Parathyroid adenoma (tissue), 2 donors: ENCODE data around the gene WBP11.

Experiments used
- H2AFZ ChIP-seq: fragments of 300-600 bp; sonication (generic); one replicate; pipeline ENCODE4 v1.7.0; 2017; ENCODE audit warnings: antibody characterized with exemption, mild to moderate bottlenecking
- H3K27ac ChIP-seq: fragments of 300-600 bp; sonication (generic); one replicate; pipeline ENCODE4 v1.7.0; 2017
- H3K27me3 ChIP-seq: fragments of 300-600 bp; sonication (generic); one replicate; pipeline ENCODE4 v1.7.0; 2017; ENCODE audit warnings: low read length; ENCODE audit not compliant: control insufficient read depth, insufficient read depth
- H3K36me3 ChIP-seq: fragments of 300-600 bp; sonication (generic); one replicate; pipeline ENCODE4 v1.7.0; 2017; ENCODE audit warnings: low read length; ENCODE audit not compliant: control insufficient read depth, insufficient read depth
- H3K4me1 ChIP-seq: fragments of 300-600 bp; sonication (generic); one replicate; pipeline ENCODE4 v1.7.0; 2017; ENCODE audit warnings: control low read depth
- H3K4me2 ChIP-seq: fragments of 300-600 bp; sonication (generic); one replicate; pipeline ENCODE4 v1.7.0; 2017; ENCODE audit warnings: low read length
- H3K4me3 ChIP-seq: fragments of 300-600 bp; sonication (generic); one replicate; pipeline ENCODE4 v1.7.0; 2017; ENCODE audit warnings: low read depth, low read length
- H3K79me2 ChIP-seq: fragments of 300-600 bp; sonication (generic); one replicate; pipeline ENCODE4 v1.7.0; 2017; ENCODE audit warnings: control low read depth
- H3K9ac ChIP-seq: fragments of 300-600 bp; sonication (generic); one replicate; pipeline ENCODE4 v1.7.0; 2017; ENCODE audit warnings: mild to moderate bottlenecking
- H3K9me3 ChIP-seq: fragments of 300-600 bp; sonication (generic); one replicate; pipeline ENCODE4 v1.7.0; 2017; ENCODE audit warnings: low read length; ENCODE audit not compliant: control insufficient read depth
- CTCF ChIP-seq: fragments of 300-600 bp; sonication (generic); IDR thresholded peaks from one replicate; pipeline ENCODE4 v1.7.0; 2017; ENCODE audit warnings: antibody characterized with exemption, mild to moderate bottlenecking
- donor health status: primary hyperparathyroidism.

Gene WBP11

GRCh38 chr12:14810953-14811483 is 7.7 kb upstream of the WBP11 start:
- Histone ChIP-seq H3K9ac (no peak overlapping the region), H3K4me1 (no peaks in the 10 kb centered on the region), H3K36me3 (no peaks in the 10 kb centered on the region), H3K4me2 (no peak overlapping the region), H3K27ac (no peak overlapping the region), H3K79me2 (no peaks in the 10 kb centered on the region), H2AFZ (no peak overlapping the region), H3K4me3 (no peak overlapping the region), H3K9me3 (no peaks in the 10 kb centered on the region), H3K27me3 (no peaks in the 10 kb centered on the region)
- no peak for TF ChIP-seq CTCF

GRCh38 chr12:14810167-14810952 is 7.1 kb upstream of the WBP11 start:
- no peak overlapping the region for H3K4me3 ChIP-seq
- no peaks in the 10 kb centered on the region for H3K27me3 ChIP-seq
- TF ChIP-seq CTCF, result no peak
- H3K27ac ChIP-seq, result no peak overlapping the region
- no peak overlapping the region for H2AFZ ChIP-seq
- H3K9me3 ChIP-seq, result no peaks in the 10 kb centered on the region
- no peaks in the 10 kb centered on the region for H3K4me1 ChIP-seq
- H3K4me2 ChIP-seq, result no peak overlapping the region
- H3K36me3 ChIP-seq, result no peaks in the 10 kb centered on the region
- no peaks in the 10 kb centered on the region for H3K79me2 ChIP-seq
- no peak overlapping the region for H3K9ac ChIP-seq

- Histone ChIP-seq H2AFZ (peak overlapping the region; percentile 84), H3K9ac (no peak overlapping the region), H3K36me3 (no peaks in the 10 kb centered on the region), H3K4me1 (peaks cover 3% of the 10 kb centered on the region), H3K4me2 (peak overlapping the region; percentile 83), H3K9me3 (no peaks in the 10 kb centered on the region), H3K27me3 (no peaks in the 10 kb centered on the region), H3K27ac (peak overlapping the region; percentile 73), H3K4me3 (peak overlapping the region; percentile 98), H3K79me2 (peaks cover 18% of the 10 kb centered on the region)
- TF ChIP-seq CTCF, result no peak
These were observed 517 bp upstream of the WBP11 start for GRCh38 chr12:14803830-14804160.

GRCh38 chr12:14802721-14803010 is 612 bp downstream of the WBP11 start:
- peak overlapping the region; percentile 98 for H3K4me3 ChIP-seq
- H3K4me1 ChIP-seq, result peaks cover 3% of the 10 kb centered on the region
- no peaks in the 10 kb centered on the region for H3K9me3 ChIP-seq
- peak overlapping the region; percentile 91 for H3K4me2 ChIP-seq
- H3K27me3 ChIP-seq, result no peaks in the 10 kb centered on the region
- H3K9ac ChIP-seq, result peak overlapping the region; percentile 9
- H3K36me3 ChIP-seq, result no peaks in the 10 kb centered on the region
- H3K79me2 ChIP-seq, result peaks cover 20% of the 10 kb centered on the region
- TF ChIP-seq CTCF, result no peak
- H3K27ac ChIP-seq, result peak overlapping the region; percentile 73
- peak overlapping the region; percentile 80 for H2AFZ ChIP-seq

- Histone ChIP-seq H3K27ac (no peak overlapping the region), H3K4me3 (peak overlapping the region; percentile 98), H3K36me3 (no peaks in the 10 kb centered on the region), H3K4me2 (peak overlapping the region; percentile 91), H3K79me2 (peaks cover 23% of the 10 kb centered on the region), H3K9ac (no peak overlapping the region), H2AFZ (no peak overlapping the region), H3K4me1 (peaks cover 3% of the 10 kb centered on the region), H3K27me3 (no peaks in the 10 kb centered on the region), H3K9me3 (no peaks in the 10 kb centered on the region)
- no peak for TF ChIP-seq CTCF
These were observed 1.0 kb downstream of the WBP11 start for GRCh38 chr12:14802247-14802646.
